OCI-LY3 (cell line): Measurements from ENCODE around the gene FRMD4A.

Experiments used
- CTCF ChIP-seq: fragments of 200-600, 300-600 bp; sonication (generic); IDR thresholded peaks from 2 replicates; pipeline ENCODE4 v1.5.1; 2014; ENCODE audit warnings: antibody characterized with exemption, low read length, low read depth
- EZH2phosphoT487 ChIP-seq: fragments of 200-600 bp; shearing (Covaris generic); IDR thresholded peaks from 2 replicates; pipeline ENCODE4 v1.6.1; 2018; ENCODE audit warnings: antibody characterized with exemption, mixed run types, low read depth

GRCh38 chr10:14111208-14111607 lies 219.5 kb downstream of the FRMD4A start:
- TF ChIP-seq CTCF (no peak), EZH2phosphoT487 (no peak)
